B cell (primary cell): ENCODE results near the gene NCBP2L.

Experiments used
- CTCF ChIP-seq: fragments of 200-600 bp; IDR thresholded peaks from one replicate; pipeline ENCODE4 v1.8.0; 2022; ENCODE audit warnings: antibody characterized with exemption, mild to moderate bottlenecking
- EZH2 ChIP-seq: IDR thresholded peaks from 2 replicates; pipeline ENCODE4 v1.6.1; 2012; ENCODE audit warnings: borderline replicate concordance, low read depth, mild to moderate bottlenecking, moderate library complexity, low read length; ENCODE audit not compliant: insufficient read depth, poor library complexity, severe bottlenecking

DNA sequence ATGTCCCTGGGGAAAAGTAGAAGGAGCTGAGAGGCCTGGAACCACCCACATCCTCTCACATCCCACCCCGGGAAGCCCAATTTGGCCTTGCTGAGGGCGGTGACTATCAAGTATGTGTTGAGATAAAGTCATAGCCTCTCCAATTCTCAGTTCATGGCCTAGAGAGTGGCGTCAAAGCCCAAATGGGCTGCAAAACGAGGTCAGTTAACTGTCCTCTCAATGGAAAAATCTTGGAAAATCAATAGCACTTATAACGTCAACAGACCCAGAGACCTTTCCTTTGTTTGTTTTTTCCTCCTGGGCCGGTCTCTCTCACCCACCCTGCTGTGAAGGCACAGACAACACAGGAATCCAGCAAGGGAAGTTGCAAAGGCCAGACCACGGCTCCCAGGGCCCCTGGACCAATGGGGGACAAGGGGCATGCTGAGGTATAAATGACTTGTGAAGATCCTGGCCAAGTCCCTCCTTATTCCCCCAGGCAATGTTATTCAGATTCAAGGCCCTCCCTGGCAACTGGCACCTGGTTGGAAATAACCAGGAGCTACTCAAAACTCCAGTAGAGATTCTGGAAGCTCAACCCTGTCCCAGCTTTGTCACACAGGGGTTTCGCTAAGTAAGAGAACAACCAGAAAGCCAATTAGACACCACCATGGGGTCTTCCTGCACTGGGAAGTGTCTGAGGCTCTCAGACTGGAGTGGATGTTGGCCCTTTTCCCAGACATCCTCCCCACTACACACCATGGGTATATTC is 40.6 kb upstream of the NCBP2L start:
- no peak for TF ChIP-seq CTCF
- no peak for TF ChIP-seq EZH2
